ENCODE data around the gene FHAD1. TPM values are rescaled to one million over a fixed set of nuclear protein-coding genes. Genes with fewer than 3 reads are reported as not detected.

Gene FHAD1
- total RNA-seq, 1 donor from 2014 or later = not detected

DNA sequence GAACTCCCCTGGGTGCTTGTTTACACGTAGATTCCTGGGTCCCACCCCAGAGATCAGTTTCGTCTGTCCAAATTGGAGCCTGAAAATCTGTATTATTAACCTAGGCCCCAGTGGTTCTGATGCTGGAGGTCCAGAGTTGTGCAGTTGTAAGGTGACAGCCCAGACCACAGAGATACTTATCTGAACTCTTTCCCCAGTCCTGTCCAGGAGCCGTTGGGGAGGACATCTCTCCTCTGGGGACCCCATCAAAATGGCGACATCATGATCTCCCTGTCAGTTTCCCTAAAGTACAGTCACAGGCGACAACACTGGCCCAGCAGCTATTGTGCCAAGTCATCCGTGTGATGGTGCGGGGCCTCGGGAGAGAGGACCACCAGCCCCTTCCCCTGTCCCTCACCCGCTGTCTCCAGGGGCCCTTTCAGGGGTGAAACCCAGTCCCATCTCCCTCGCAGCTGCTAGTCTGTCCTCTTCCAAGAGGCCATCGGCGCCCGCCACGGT, 161.9 kb downstream of the FHAD1 start:
- H3K27ac Mint-ChIP-seq = peak overlapping the region; percentile 82
- H3K36me3 Mint-ChIP-seq (ENCODE audit: low read depth) = peaks cover 26% of the 10 kb centered on the region
- peak overlapping the region; percentile 64 for H3K4me3 Mint-ChIP-seq (ENCODE audit: low read depth)
- H3K9me3 Mint-ChIP-seq = no peaks in the 10 kb centered on the region
- peaks cover 27% of the 10 kb centered on the region for H3K27me3 Mint-ChIP-seq (ENCODE audit: low read depth)
- peaks cover 26% of the 10 kb centered on the region for H3K4me1 Mint-ChIP-seq (ENCODE audit: low read depth)
- intact Hi-C loops (cut with micrococcal nuclease) = loop anchor here (1.0 kb wide), 1 partner anchor 115 kb away; the partner anchor contains the start of gene CASP9
- no peak for DNase-seq (ENCODE audit: low spot score)

DNA sequence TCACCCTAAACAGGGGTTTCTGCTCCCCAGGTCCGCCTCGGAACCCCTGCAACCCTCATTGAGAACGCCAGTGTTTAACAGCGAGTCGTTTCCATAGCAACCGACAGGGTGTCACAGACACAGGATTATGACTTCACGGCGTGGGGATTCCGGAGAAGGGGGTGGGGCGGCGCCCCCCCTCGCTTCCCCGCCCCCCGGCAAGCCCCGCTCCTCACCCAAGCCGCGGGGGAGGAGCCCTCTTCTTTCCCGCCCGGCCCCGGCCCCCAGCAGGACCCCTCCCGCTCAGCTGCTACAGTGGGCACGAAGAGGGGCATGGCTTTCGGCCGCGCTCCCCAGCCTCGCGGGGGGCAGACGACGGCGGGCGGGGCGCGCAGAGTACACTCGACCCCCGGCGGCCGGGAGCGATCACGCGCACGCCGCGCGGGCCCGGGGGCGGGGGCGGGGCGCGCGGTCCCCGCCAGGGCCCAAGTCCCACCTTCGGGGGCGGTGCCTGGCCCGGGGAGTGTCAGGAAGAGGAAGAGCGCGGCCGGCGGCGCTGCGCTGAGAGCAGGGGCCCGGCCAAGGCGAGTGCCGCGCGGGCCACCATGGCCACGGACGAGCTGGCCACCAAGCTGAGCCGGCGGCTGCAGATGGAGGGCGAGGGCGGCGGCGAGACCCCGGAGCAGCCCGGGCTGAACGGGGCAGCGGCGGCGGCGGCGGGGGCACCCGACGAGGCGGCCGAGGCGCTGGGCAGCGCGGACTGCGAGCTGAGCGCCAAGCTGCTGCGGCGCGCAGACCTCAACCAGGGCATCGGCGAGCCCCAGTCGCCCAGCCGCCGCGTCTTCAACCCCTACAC, 162.6 kb downstream of the FHAD1 start, which contains the start of gene EFHD2:
Gene EFHD2, plus strand, starts transcription at position 501 of the 835 bp plus-strand sequence. Its CDS starts 84 bp downstream, at position 585.
- no peaks in the 10 kb centered on the region for H3K9me3 Mint-ChIP-seq
- H3K4me3 Mint-ChIP-seq (ENCODE audit: low read depth) = peak within 1 kb of the TSS; percentile 94
- DNase-seq (ENCODE audit: low spot score) = peak; percentile 80
- peaks cover 27% of the 10 kb centered on the region for H3K27me3 Mint-ChIP-seq (ENCODE audit: low read depth)
- intact Hi-C loops (cut with micrococcal nuclease) = loop anchor here (1.0 to 10.0 kb wide), 3 partner anchors 115 to 205 kb away; partner anchors contain the start of genes CASP9 and DDI2
- H3K4me1 Mint-ChIP-seq (ENCODE audit: low read depth) = peaks cover 30% of the 10 kb centered on the region
- H3K27ac Mint-ChIP-seq = peak within 1 kb of the TSS; percentile 89
- peaks cover 33% of the 10 kb centered on the region for H3K36me3 Mint-ChIP-seq (ENCODE audit: low read depth)

DNA sequence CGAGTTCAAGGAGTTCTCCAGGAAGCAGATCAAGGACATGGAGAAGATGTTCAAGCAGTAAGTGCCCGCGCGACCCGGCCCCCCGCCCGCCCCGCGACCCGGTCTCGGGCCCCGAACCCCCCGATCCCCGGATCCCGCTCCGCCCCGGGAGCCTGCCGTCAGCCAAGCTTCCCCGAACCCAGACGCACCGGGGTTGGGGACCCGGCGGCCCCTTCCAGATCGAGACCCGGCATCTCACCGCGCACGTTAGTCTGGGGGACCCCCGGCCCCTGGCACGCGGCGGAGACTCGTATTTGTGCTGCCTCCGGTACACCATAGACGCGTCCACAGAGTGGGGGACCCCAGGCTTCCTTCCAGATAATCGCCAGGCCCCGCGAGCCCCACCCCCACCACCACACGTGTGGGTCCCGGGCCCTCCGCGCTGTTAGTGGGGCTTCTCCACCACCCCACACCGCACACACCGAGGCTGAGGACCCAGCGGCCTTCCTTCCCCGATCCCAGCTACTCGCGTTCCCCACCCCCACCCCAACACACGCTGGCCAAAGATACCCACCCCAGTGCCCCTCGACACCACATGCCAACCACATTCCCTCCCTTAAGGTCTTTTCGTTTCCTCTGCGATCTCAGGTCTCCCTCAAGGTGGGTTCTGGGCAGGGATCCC, 163.3 kb downstream of the FHAD1 start:
- H3K27ac Mint-ChIP-seq = peak overlapping the region; percentile 89
- peaks cover 23% of the 10 kb centered on the region for H3K27me3 Mint-ChIP-seq (ENCODE audit: low read depth)
- H3K36me3 Mint-ChIP-seq (ENCODE audit: low read depth) = peaks cover 41% of the 10 kb centered on the region
- H3K9me3 Mint-ChIP-seq = no peaks in the 10 kb centered on the region
- intact Hi-C loops (cut with micrococcal nuclease) = loop anchor here (5.0 to 10.0 kb wide), 2 partner anchors 178 to 204 kb away; partner anchors contain the start of gene DDI2
- peak overlapping the region; percentile 94 for H3K4me3 Mint-ChIP-seq (ENCODE audit: low read depth)
- no peak for DNase-seq (ENCODE audit: low spot score)
- peaks cover 38% of the 10 kb centered on the region for H3K4me1 Mint-ChIP-seq (ENCODE audit: low read depth)

DNA sequence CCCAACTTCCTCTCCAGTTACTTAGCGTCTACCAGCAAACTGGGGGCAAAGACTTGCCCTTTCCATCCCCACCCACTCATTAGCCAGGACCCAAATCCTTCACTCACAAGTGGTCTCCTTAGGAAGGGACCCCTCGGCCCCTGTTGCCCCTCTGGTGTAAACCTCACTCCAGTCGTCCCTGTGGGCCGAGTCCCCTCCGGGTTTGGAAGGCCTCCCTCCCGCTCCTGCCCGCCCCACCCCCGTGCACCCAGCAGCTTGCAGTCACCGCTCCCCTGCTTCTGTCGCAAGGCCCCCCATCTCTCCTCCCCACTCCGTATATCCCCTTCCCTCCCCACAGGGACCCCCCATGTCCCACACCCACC, 163.8 kb downstream of the FHAD1 start:
- intact Hi-C loops (cut with micrococcal nuclease) = loop anchor here (5.0 to 10.0 kb wide), 2 partner anchors 179 to 204 kb away; partner anchors contain the start of gene DDI2

DNA sequence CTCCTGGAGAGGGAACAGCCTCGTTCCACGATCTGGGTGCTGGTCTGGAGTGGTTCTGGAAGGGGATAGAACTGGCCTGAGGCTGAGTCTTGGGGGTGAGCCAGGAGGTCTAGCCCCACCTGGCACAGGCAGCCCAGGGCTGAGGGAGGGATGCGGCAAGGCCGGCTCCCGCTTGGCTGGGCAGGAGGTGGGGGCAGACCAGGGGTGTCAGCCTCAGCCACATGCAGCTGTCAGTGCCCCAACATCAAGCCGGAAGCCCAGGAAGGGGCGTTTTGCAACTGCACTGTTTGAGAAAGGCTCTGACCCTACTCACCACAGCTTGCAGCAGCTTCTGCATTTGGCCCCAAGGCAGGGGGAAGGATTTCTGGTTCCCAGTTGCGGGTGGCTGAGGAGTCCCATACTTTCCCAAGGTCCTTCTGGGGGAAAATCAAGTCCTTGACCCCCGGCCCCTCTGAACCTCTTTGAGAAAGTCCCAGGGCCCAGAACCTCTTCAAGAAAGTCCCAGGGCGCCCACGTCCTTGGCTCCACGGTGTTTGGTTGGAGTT, 164.6 kb downstream of the FHAD1 start:
- Mint-ChIP-seq H3K9me3 (no peaks in the 10 kb centered on the region), H3K27me3 (ENCODE audit: low read depth) (peaks cover 19% of the 10 kb centered on the region), H3K36me3 (ENCODE audit: low read depth) (peaks cover 54% of the 10 kb centered on the region), H3K4me1 (ENCODE audit: low read depth) (peaks cover 51% of the 10 kb centered on the region), H3K27ac (peak overlapping the region; percentile 80), H3K4me3 (ENCODE audit: low read depth) (peak overlapping the region; percentile 94)
- intact Hi-C loops (cut with micrococcal nuclease) = loop anchor here (5.0 to 10.0 kb wide), 2 partner anchors 179 to 203 kb away; partner anchors contain the start of gene DDI2
- peak; percentile 41 for DNase-seq (ENCODE audit: low spot score)

More for the DNA sequence above, 163.8 kb downstream of the FHAD1 start:
- Mint-ChIP-seq H3K9me3 (no peaks in the 10 kb centered on the region), H3K4me3 (ENCODE audit: low read depth) (peak overlapping the region; percentile 94), H3K27me3 (ENCODE audit: low read depth) (peaks cover 22% of the 10 kb centered on the region), H3K4me1 (ENCODE audit: low read depth) (peaks cover 43% of the 10 kb centered on the region), H3K27ac (peak overlapping the region; percentile 89), H3K36me3 (ENCODE audit: low read depth) (peaks cover 46% of the 10 kb centered on the region)
- DNase-seq (ENCODE audit: low spot score) = no peak

DNA sequence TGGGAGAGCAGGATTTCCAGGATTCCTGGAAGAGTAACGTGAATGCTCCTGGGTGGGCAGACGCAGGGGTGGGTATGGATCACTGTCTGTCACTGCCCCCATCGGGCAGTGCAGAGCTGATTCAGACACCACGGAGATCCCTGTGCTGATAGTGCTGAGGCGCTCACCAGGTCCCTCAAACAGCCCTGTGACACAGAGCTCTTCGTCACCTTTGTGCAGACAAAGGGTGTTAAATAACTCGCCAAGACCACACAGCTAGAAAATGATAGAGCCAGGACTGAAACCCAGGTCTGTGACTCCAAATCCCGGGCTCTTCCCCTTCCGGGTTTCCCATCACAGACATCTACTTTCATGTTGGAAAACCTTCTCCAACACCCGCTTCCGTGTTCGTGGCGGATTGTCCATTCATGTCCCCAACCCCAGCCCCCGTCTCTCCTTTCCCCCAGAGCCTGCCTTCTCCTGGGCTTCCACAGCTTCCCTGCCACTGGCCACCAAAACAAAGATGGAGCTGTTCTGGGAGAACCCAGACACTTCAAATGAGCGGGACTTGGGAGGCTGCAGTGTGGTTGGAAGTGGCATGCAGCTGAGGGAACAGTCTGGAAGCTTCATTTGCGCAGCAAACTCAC, 165.3 kb downstream of the FHAD1 start:
- intact Hi-C loops (cut with micrococcal nuclease) = loop anchor here (5.0 to 10.0 kb wide), 2 partner anchors 180 to 203 kb away; partner anchors contain the start of gene DDI2
- H3K4me3 Mint-ChIP-seq (ENCODE audit: low read depth) = peak overlapping the region; percentile 94
- DNase-seq (ENCODE audit: low spot score) = peak; percentile 43
- H3K36me3 Mint-ChIP-seq (ENCODE audit: low read depth) = peaks cover 55% of the 10 kb centered on the region
- peaks cover 51% of the 10 kb centered on the region for H3K4me1 Mint-ChIP-seq (ENCODE audit: low read depth)
- H3K27ac Mint-ChIP-seq = peak overlapping the region; percentile 80
- no peaks in the 10 kb centered on the region for H3K9me3 Mint-ChIP-seq
- H3K27me3 Mint-ChIP-seq (ENCODE audit: low read depth) = peaks cover 13% of the 10 kb centered on the region

DNA sequence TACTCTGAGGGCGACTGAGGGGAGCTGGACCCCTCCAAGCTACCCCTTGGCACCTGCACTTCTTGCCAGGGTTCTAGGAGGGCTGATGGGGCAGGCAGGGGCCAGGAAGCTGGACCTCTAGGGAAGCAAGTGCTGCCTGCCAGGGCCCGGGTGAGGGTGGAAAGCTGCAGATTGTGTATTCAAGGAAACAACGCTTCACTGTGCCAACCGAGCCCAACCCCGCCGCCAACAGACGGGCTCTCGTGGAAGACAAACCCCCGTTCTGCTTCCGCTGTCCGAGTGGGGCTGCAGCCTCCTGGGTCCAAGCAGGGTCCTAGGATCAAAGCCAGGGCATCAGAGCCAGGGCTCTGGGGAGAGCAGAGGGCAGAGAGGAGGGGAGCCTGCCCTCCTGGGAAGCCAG, 165.8 kb downstream of the FHAD1 start:
- no peak for DNase-seq (ENCODE audit: low spot score)
- intact Hi-C loops (cut with micrococcal nuclease) = loop anchor here (5.0 to 10.0 kb wide), 2 partner anchors 181 to 202 kb away; partner anchors contain the start of gene DDI2
- no peak overlapping the region for H3K4me3 Mint-ChIP-seq (ENCODE audit: low read depth)
- no peaks in the 10 kb centered on the region for H3K9me3 Mint-ChIP-seq
- peaks cover 8% of the 10 kb centered on the region for H3K27me3 Mint-ChIP-seq (ENCODE audit: low read depth)
- H3K4me1 Mint-ChIP-seq (ENCODE audit: low read depth) = peaks cover 56% of the 10 kb centered on the region
- no peak overlapping the region for H3K27ac Mint-ChIP-seq
- peaks cover 60% of the 10 kb centered on the region for H3K36me3 Mint-ChIP-seq (ENCODE audit: low read depth)

DNA sequence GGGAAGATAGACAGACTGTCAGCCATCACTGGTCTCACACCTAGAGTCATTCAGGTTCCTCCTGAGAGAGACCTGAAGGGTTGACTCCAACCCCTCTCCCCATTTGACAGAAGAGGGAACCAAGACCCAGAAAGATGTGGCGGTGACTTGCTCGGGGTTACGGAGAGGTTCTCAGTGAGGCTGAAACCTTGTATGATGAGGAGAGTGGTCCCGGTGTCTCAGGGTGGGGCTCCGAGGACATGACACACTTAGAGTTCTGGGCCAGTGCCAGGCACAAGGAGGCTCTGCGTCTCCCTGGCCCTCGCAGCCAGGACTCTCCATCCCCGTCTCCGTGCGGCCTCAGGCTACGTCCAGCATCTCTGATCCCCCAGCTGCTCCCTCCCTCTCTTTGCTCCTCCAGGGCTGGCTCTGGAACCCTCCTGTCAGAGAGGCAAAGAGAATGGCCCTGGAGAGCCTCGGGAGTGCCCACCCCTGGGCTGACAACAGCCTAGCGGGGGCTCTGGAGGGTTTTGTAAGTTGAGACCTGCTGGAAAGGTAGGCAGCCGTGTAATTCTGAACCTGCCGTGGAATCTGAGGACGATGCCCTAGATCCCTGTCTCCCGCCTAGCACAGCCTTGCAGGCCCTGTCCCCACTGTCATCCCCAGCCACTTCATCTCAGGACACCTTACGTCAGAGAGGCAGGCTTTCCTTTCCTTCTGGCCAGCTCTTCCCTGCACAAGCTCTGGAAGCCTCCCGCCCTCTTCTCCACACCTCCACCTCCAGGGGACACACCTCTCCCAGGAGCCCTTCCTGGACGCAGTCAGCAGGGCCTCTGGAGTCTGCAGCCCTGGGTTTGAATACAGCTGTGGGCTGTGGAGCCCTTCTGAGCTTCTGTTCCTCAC, 166.8 kb downstream of the FHAD1 start:
- Mint-ChIP-seq H3K4me3 (ENCODE audit: low read depth) (peak overlapping the region; percentile 4), H3K9me3 (no peaks in the 10 kb centered on the region), H3K27ac (no peak overlapping the region), H3K36me3 (ENCODE audit: low read depth) (peaks cover 63% of the 10 kb centered on the region), H3K27me3 (ENCODE audit: low read depth) (peaks cover 4% of the 10 kb centered on the region), H3K4me1 (ENCODE audit: low read depth) (peaks cover 61% of the 10 kb centered on the region)
- no peak for DNase-seq (ENCODE audit: low spot score)
- intact Hi-C loops (cut with micrococcal nuclease) = loop anchor here (5.0 to 10.0 kb wide), 2 partner anchors 182 to 201 kb away; partner anchors contain the start of gene DDI2

DNA sequence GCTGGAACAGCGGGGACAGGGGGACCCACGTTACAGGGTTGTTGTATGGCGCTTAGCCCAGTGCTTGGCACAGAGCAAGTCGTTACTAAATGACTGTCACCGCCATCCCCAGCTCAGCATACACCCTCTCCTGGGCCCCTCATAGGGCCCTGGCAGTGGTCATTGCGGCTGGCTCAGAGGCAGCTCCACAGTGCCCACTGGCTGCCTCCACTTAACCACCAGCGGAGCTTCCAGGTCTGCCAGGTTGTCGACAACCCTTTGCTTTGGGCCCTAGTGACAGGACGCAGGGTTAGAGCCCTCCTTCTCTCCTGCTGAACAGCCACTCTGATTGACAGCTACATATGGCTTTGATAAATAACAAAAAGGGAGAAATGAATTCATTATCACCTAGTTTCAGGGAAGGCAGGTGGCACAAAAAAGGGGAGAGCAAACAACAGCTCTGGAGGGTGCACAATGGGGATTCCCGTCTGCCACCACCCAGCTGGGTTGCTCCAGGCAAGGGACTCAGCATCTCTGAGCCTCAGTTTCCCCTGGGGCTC, 167.5 kb downstream of the FHAD1 start:
- Mint-ChIP-seq H3K27me3 (ENCODE audit: low read depth) (no peaks in the 10 kb centered on the region), H3K4me1 (ENCODE audit: low read depth) (peaks cover 58% of the 10 kb centered on the region), H3K27ac (no peak overlapping the region), H3K9me3 (no peaks in the 10 kb centered on the region), H3K36me3 (ENCODE audit: low read depth) (peaks cover 66% of the 10 kb centered on the region), H3K4me3 (ENCODE audit: low read depth) (peak overlapping the region; percentile 4)
- intact Hi-C loops (cut with micrococcal nuclease) = loop anchor here (5.0 to 10.0 kb wide), 2 partner anchors 182 to 200 kb away; partner anchors contain the start of gene DDI2
- DNase-seq (ENCODE audit: low spot score) = no peak

DNA sequence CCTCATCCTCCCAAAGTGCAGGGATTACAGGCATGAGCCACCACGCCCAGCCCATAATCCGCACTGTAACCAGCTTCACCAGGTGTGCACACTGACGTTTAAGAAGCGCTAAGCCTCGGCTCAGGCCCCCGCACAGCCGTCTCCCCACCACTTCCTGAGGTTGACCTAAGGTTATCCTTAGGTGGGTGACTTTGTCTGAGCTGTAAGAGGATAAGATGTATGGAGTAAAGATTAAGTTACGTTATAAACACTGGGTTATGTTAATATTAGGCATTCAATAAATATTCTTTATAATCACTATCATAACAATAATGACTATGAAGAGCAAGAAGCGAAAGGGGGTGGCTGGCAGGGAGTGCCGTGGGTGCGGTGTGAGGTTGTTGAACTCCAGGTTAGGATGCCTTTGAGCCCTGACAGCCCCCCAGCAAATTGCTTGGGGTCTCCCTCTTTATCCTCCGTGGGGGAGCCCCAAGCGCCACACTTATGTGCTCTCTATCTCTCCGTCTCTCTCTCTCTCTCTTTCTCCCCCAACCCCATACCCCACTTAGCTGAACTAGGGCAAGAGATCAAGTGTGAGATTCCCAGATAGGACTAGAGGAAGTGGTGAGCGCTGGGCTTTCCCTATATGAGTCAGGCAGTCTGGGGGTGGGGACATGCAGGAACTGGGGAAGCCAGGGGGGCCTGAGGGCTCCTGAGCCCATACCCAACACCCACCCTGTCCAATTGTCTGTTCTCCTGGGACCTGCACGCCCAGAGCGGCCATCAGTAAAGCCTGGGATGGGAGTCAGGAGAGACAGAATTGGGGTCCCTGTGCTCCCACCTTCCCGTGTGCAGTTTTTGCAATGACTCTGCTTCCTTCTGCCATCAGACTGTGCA, 170.3 kb downstream of the FHAD1 start:
- intact Hi-C loops (cut with micrococcal nuclease) = loop anchor here (2.0 to 10.0 kb wide), 4 partner anchors 70 to 198 kb away; partner anchors contain the start of gene DDI2
- Mint-ChIP-seq H3K4me1 (ENCODE audit: low read depth) (peaks cover 56% of the 10 kb centered on the region), H3K4me3 (ENCODE audit: low read depth) (peak overlapping the region; percentile 66), H3K27ac (peak overlapping the region; percentile 78), H3K27me3 (ENCODE audit: low read depth) (no peaks in the 10 kb centered on the region), H3K36me3 (ENCODE audit: low read depth) (peaks cover 71% of the 10 kb centered on the region), H3K9me3 (no peaks in the 10 kb centered on the region)
- DNase-seq (ENCODE audit: low spot score) = peak; percentile 64
